GM19324 (cell line): ENCODE measurements around the gene S100A7A.
"Not testable (repeated sequence)": the region's sequence is repeated elsewhere in the genome, so short reads cannot be mapped to it uniquely, and the experiment has no call there.

ENCODE experiments used
- ATAC-seq: cut with Tn5 transposase; IDR thresholded peaks from one replicate; pipeline ENCODE4 v1.9.1; 2021; ENCODE audit warnings: mild to moderate bottlenecking, moderate library complexity; ENCODE audit not compliant: unreplicated experiment, low FRiP score

The S100A7A gene

DNA sequence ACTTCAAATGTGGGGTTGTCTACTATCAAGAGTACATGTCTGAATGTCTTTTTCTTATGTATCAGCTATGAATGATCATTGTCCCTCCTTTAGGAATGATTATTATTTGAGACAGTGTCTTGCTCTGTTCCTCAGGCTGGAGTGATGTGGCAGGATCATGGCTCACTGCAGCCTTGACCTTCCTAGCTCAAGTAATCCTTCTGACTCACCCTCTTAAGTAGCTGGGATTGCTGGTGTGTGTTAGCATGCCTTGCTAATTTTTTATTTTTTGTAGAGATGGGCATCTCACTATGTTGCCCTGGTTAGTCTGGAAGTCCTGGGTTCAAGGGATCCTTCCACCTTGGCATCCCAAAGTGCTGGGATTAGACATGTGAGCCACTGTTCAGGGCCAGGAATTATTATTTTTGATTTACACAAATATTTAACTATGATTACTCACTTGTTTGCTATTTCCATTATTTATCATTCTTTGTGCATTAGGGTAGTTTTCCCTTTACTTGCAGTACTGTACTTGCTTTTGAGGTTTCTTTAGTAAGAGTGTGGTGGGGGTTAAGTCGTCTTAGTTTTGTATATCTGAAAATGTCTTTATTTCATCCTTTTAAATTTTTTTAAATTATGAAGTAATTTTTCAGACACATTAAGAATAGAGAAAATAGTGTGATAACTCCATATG lies 31.3 kb downstream of the S100A7A start:
- ATAC-seq, result no peak

DNA sequence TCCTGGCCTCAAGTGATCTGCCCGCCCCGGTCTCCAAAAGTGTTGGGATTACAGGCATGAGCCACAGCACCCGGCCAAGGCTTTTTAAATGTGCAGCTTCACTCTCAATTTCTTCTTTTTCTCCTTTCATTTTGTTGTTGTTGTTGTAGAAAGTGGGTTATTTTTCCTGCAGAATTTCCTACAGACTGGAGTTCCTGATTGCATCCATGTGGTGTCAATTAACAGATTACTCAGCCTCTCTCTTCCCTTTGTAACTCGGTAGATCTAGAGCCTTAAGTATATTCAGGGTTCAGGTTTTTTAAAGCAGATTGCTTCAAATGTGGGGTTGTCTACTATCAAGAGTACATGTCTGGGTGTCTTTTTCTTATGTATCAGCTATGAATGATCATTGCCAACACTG lies 32.5 kb downstream of the S100A7A start:
- not testable (repeated sequence) for ATAC-seq

DNA sequence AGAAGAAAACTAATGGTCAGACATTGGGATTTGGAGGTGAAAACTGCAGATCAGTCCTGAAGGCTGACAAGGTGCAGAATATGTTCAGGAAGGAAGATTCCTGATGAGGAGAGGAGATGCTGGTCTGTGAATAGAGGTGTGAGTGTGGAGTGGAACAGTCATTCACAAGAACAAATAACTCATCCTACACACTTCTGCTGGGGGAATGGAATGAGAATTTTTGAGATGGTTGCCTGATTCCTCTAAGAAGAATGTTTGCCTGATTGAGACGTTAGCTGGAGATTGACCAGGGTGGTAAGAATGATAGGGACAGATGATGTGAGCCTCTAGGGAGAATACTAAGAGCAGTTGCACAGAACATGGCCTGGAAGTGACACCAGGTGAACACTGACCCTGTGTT lies 40.1 kb downstream of the S100A7A start:
- ATAC-seq, result no peak

DNA sequence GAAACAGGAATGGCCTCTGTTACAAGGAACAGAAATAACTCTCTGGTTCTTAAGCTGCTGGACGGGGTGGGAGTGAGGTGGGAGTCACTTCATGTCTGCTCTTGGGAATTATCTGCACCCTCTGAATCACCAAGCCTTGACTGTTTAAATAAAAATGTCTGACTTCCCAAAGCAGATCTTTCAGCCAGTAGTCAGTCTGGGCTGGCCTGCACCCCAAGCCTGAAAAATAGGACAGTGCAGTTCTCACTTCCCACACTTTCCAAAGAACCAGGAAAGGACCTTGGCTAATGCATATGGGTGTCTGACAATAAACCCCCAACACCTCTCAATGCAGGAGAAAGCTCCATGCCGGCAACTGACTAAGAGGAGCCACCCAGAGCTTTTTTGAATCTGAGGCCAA lies 43.3 kb downstream of the S100A7A start:
- no peak for ATAC-seq

DNA sequence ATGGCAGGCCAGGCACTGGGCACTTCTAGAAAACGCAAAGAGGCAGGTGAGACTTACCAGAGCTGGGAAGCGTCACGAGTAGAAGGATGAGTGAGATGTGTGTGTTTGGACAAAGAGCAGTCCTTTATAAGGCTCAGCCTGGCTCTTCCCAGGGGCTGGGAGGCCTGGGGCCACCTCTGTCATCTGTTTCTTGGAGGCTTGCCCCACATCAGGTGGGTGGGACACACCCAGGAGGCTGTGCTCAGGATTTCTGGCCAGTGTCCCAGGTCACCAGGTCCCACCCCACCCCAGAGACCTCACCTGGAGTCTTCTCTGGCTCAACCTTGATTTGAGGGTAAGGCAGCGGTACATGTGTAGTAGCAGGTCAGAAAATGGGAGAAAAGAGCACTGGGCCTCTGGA lies 44.2 kb downstream of the S100A7A start, which contains the start of gene S100A7:
Gene S100A7, minus strand, starts transcription at position 101 of the 400 bp plus-strand sequence. CDS start 1,638 bp downstream, outside the sequence.
- ATAC-seq, result no peak

DNA sequence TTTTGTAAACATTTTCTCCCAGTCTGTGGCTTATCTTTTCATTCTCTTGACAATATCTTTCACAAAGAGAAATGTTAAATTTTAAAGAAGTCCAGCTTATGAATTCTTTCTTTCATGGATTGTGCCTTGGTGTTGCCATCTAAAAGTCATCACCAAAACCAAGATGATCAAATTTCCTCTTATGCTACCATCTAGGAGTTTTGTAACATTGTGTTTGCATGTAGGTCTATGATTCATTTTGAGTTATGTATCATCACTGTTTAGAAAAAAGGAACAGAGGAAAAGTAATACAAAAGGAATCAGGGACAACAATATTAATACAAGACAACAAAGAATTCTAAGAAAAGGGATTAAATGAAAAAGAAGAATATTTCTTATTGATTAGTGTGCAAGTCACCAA lies 46.4 kb downstream of the S100A7A start:
- not testable (repeated sequence) for ATAC-seq

DNA sequence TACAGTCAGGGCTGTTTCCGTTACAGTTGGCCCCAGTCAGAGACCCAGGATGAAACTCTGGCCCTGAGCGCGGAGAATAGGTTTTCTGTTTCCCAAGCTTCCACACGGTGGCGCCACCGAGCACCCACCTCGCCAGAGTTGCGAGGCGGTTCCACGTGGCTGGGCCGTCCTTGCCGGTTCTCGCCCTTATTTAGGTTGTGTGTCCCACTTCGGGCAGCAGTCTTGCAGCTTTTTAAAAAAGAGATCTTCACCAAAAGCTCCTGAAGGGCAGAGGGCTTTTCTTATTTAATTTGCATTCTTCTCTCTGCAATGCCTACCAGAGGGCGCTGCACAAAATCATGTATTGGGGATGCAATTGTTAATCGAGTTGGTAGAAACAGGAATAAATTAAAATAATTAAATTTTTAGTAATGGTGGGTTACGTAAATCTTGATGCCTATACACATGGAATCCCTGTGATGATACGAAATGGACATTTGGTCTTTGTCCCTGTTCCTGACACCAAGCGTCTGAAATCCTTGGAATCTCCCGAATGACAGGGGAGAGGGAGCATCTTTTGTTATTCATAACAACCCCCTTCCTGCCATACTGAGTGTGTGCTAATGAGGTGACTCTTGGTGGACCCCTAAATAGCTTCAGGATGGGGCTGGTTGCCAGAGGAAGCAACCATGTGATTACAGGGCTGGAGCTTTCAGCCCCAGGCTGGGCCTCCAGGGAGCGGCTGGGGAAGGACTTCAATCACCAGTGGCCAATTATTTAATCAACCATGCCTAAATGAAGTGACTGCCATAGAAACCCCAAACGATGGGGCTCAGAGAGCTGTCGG lies 49.7 kb downstream of the S100A7A start:
- no peak for ATAC-seq

DNA sequence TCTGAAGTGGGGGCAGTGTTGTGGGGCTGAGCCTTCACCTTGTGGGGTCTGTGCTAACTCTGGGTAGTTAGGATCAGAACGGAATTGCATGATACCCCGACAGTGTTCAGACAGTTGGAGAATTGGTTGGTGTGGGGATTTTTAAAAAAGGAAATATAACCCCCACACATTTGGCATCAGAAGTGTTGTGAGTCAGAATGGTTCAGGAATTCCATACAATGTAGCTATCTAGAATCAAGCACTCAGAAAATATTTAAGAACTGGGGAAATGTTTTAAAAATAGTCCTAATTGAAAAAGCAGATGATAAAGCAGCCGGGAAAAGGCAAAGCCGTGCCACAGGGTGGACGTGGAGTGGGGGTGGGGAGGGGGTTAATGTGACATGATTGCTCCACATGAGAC lies 50.6 kb downstream of the S100A7A start:
- ATAC-seq, result no peak

DNA sequence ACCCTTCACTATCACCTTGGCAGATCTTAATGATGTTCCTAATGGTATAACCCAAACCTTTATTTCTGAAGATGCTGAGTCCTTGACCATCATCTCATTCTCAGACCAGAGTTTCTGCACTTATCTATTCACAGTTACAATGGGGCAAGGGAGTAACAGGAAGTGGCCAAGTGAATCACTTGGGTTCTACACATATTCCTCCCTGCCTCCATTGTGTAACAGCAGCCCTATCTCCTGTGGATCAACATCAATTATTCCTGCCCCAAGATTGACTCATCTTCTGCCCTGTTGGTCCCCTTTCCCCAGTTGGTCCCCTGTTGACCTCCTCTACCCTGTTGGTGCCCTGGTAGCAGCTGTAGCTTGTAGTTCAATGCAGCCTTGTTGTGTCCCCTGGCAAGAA lies 54.4 kb downstream of the S100A7A start:
- no peak for ATAC-seq
